Transverse colon (tissue), 4 donors: ENCODE measurements around the gene PANK4.
A peak's percentile ranks its signal among the peaks of the same experiment; 100 is the strongest.

Source experiments
- EP300 ChIP-seq: sonication (generic); formaldehyde crosslinking; IDR thresholded peaks from one replicate; pipeline ENCODE4 v1.6.1; 2017; ENCODE audit warnings: antibody characterized with exemption, low read depth
- POLR2AphosphoS5 ChIP-seq, 3 donors: sonication (generic); formaldehyde crosslinking; IDR thresholded peaks; one replicate each; pipeline ENCODE4 v1.6.1; 2016; ENCODE audit warnings: antibody characterized with exemption in 3 of 3
- TF ChIP-seq, protein P1 (sequence below), 5 experiments: fragments of 200-600 bp in 3 of 5; fragments of 450-650 bp in 2 of 5; sonication (generic) in 3 of 5; IDR thresholded peaks; 1 replicate in 2 of 5; 2 replicates in 3 of 5; pipeline ENCODE4 v1.5.1; 2016 to 2017; ENCODE audit warnings: antibody characterized with exemption in 5 of 5, inconsistent platforms in 3 of 5, mild to moderate bottlenecking in 2 of 5, moderate library complexity in 1 of 5

DNA sequence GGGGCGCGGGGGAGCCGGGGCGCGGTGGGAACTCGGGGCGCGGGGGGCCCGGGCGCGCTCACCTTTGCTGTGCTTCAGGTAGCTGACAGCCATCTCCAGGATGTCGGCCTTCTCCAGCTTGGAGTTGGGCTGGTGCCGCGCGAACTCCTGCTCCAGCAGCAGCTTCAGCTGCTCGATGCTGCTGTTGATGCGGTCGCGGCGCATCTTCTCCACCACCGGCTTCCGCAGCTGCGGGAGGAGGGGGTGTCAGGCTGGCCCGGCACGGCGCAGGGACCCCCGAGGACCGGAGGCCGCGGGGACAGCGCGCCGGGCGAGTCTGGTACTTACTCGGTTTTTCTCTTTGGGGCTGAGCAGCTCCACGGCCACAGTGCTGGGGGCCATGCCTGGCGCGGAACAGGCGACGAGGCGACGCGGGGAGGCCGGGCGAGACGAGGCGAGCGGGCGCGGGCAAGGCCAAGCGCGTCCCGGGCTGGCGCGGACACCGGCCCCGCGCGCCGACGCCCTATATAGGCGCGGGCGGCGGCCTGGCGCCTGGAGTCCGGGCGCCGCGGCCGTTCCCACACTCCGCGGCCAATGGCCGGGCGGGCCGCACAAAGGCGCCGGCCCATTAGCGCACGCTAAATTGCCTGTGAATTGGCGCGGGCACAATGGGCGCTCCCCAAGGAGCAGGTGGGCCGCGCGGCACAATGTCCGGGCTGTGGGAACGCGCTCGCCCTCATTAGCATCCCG is 3.6 kb upstream of the PANK4 start, which contains the start of gene HES5:
- TF ChIP-seq POLR2AphosphoS5 (IDR thresholded peaks at IDR 0.05), result peak in 1 of 3 donors; percentile 19
- TF ChIP-seq, protein P1, sequence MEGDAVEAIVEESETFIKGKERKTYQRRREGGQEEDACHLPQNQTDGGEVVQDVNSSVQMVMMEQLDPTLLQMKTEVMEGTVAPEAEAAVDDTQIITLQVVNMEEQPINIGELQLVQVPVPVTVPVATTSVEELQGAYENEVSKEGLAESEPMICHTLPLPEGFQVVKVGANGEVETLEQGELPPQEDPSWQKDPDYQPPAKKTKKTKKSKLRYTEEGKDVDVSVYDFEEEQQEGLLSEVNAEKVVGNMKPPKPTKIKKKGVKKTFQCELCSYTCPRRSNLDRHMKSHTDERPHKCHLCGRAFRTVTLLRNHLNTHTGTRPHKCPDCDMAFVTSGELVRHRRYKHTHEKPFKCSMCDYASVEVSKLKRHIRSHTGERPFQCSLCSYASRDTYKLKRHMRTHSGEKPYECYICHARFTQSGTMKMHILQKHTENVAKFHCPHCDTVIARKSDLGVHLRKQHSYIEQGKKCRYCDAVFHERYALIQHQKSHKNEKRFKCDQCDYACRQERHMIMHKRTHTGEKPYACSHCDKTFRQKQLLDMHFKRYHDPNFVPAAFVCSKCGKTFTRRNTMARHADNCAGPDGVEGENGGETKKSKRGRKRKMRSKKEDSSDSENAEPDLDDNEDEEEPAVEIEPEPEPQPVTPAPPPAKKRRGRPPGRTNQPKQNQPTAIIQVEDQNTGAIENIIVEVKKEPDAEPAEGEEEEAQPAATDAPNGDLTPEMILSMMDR (IDR thresholded peaks at IDR 0.05), result no peak
- TF ChIP-seq EP300, result no peak
